ENCODE data around the gene NOC2L. TPM values are rescaled to one million over a fixed set of nuclear protein-coding genes. Genes with fewer than 3 reads are reported as not detected.

NOC2L gene
- total RNA-seq, 1 experiment from 2014 or later: 130 TPM

- no peaks in the 10 kb centered on the region for H3K9me3 ChIP-seq (ENCODE audit: control insufficient read depth, low read depth, low read length)
- H3K23ac ChIP-seq (ENCODE audit: insufficient read length, low read depth, low read length): no peak overlapping the region
- no peaks in the 10 kb centered on the region for H3K79me1 ChIP-seq (ENCODE audit: insufficient read depth, low read depth, low read length, poor library complexity, severe bottlenecking)
- H4K8ac ChIP-seq (replicated peaks; ENCODE audit: insufficient read length, low read depth, low read length): no peak overlapping the region
- peaks cover 10% of the 10 kb centered on the region for H3K23me2 ChIP-seq (ENCODE audit: insufficient read length, low read depth, low read length, poor library complexity, severe bottlenecking)
- no peak overlapping the region for H2BK12ac ChIP-seq (ENCODE audit: insufficient read length, low read depth, low read length)
- no peaks in the 10 kb centered on the region for H4K20me1 ChIP-seq (ENCODE audit: control insufficient read depth, insufficient read depth, insufficient read length)
- H3K27ac Mint-ChIP-seq: no peak overlapping the region
- H3K4me2 ChIP-seq (ENCODE audit: insufficient read depth, insufficient read length, low read length): no peak overlapping the region
- no peak overlapping the region for H3K9ac ChIP-seq (ENCODE audit: extremely low read depth, insufficient read length, low read length)
- H3K27me3 ChIP-seq (ENCODE audit: insufficient read depth, low read length): peaks cover 12% of the 10 kb centered on the region; the same call in 1 of the 2 replicates
- no peak overlapping the region for H3K14ac ChIP-seq (ENCODE audit: insufficient read depth, low read length)
- H3K27ac ChIP-seq (ENCODE audit: insufficient read length, low read depth, low read length): no peak overlapping the region
- H2BK20ac ChIP-seq (ENCODE audit: low read depth, low read length, poor library complexity, severe bottlenecking): no peak overlapping the region
- no peaks in the 10 kb centered on the region for H3K36me3 Mint-ChIP-seq (ENCODE audit: insufficient read depth in 1 of 3, low read depth in 3 of 3)
- H2BK15ac ChIP-seq (ENCODE audit: low read depth, low read length): no peak overlapping the region
- no CpG with 5 or more reads among the region's 7 CpGs for WGBS (ENCODE audit: extremely low coverage, insufficient read length, low lambda C conversion rate)
- peaks cover 0 to 4% of the 10 kb centered on the region in 2 experiments; a peak in 2 of 5 replicates for H3K9me3 Mint-ChIP-seq
- no peaks in the 10 kb centered on the region for H3K79me2 ChIP-seq (ENCODE audit: insufficient read depth, low read length)
- no peak overlapping the region for H3K18ac ChIP-seq (ENCODE audit: insufficient read length, low read depth, low read length)
- H2BK120ac ChIP-seq (ENCODE audit: low read depth, low read length, poor library complexity, severe bottlenecking): no peak overlapping the region
- H4K91ac ChIP-seq (ENCODE audit: insufficient read length, low read depth, low read length): no peak overlapping the region
- H2AK5ac ChIP-seq (ENCODE audit: insufficient read length, low read length): no peak overlapping the region
- no peak overlapping the region for H3T11ph ChIP-seq (ENCODE audit: low read length)
- H3K4me1 Mint-ChIP-seq: peaks cover 13 to 30% of the 10 kb centered on the region in 2 experiments
- H3K4me1 ChIP-seq (ENCODE audit: insufficient read depth, low read length): no peaks in the 10 kb centered on the region
- no peak overlapping the region for H2AFZ ChIP-seq (ENCODE audit: low read length)
- H3K4ac ChIP-seq (ENCODE audit: low read depth, low read length): no peak overlapping the region
- H3K27me3 Mint-ChIP-seq (ENCODE audit: low read depth): peaks cover 80% of the 10 kb centered on the region
- no peak for DNase-seq
- TF ChIP-seq CTCF (conservative IDR thresholded peaks at IDR 0.05): no peak
- no peak overlapping the region for H2BK5ac ChIP-seq (ENCODE audit: insufficient read length, low read length)
- no peak overlapping the region for H4K5ac ChIP-seq (ENCODE audit: insufficient read length, low read depth, low read length)
- no peak overlapping the region for H3K56ac ChIP-seq (ENCODE audit: insufficient read length, low read depth, low read length)
- no peak overlapping the region for H3K4me3 Mint-ChIP-seq
These were observed 45.3 kb upstream of the NOC2L start for GRCh38 chr1:1004420-1004779.

Data from H9 (cell line).